ENCODE results near the gene TMEM231.

The TMEM231 gene

GRCh38 chr16:75529056-75529905 is 26.8 kb downstream of the TMEM231 start:
- DNase-seq, result no peak

- no peak for DNase-seq
Observed at GRCh38 chr16:75527825-75528299, 28.2 kb downstream of the TMEM231 start.

DNA sequence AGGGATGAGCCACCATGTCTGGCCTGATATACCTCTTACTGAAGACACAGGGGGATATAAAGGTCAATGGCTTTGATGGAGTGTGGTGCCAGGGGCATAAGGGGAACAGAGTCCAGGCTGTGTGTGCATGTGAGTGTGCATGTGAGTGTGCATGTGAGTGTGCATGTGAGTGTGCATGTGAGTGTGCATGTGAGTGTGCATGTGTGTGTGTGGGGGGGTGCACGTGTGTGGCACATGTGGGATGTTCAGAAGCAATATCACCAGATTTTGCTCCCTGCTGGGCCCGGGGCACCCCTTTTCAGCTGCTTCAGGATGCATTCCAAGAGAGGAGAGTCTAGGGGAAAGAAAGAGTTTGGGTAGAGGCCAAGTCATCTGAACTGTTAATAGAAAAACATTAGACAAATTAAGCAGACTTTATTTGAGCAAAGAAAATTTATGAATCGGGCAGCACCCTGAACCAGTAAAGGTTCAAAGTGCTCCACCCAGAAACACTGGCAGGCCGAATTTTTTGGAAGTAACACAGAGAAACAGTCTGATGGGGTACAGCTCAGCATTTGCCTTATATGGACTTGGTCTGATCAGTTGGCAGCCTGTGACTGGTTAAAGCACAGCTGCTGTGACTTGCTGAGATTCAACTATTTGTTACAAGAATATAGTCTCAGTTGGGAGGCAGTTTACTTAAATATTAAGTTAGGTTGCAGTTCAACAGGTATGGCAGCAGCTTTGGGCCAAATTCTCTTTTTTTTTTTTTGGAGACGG is 29.8 kb downstream of the TMEM231 start:
- no peak for DNase-seq

- no peak for DNase-seq
Observed at GRCh38 chr16:75519175-75519574, 36.9 kb downstream of the TMEM231 start.

DNA sequence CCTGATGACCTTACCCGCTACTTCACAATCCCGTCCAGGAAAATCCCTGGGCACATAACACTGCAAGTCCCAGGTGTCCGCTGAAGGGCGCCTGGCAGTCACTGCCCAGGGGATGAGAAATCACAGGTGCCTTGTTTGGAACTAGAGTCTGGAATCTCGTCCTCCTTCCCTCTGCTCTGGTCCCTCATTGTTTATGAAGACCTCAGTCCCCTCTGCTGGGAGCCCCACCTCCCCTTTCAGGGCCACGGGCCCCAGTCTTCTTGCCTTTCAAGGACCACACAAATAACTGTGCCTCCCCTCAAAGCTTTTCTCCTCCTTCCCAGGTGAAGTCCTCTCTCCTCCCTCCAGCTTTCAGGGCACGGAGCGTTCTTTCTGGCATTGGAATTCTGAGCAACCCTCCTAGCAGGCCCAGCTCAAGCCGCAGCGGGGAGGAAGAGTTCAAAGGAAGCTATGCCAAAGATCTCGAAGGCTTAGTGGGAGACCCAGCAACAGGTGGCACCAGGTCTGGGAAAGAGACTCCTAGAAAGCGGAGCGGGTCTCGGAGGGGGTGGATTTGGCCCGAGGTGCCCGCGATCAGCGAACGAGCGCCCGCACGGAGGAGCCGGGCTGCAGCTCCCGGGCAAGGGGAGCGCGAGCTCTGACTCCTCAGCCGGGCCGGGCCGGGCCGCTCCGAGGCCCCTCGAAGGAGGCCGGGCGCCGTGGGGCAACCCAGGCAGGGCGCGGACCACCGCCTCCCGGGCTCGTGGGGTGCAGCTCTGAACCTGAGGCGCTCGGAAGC is 39.7 kb downstream of the TMEM231 start:
- peak; percentile 48 for DNase-seq

DNA sequence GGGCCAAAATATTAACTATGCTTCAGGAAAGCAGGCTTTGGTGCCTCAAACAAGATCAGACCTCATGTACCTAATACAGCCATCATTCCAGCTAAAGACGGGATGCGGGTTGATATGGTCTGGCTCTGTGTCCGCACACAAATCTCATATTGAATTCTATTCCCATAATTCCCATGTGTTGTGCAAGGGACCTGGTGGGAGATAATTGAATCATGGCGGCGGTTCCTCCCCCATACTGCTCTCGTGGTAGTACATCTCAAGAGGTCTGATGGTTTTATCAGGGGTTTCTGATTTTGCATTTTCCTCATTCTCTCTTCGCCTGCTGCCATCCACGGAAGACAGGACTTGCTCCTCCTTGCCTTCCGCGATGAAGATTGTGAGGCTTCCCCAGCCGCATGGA is 41.8 kb downstream of the TMEM231 start:
- DNase-seq, result no peak

DNA sequence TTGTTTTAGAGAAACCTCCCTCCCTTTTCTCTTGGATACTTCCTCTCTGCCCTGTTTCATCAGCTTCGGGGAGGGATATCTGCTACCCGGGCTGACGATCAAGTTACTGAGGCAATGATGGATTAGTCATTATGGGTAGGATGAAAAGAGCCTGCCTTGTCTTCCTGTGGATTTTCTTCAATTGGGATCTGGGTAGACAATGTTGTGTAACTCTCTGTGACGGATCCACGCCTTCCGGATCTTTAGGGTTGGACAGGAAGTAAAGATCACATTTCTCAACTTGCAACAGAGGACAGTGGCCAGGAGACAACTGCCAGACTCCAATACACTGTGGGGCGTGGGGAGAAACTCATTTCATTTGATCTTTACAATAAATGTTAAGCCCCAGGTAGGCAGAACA is 49.5 kb downstream of the TMEM231 start:
- DNase-seq, result no peak

DNA sequence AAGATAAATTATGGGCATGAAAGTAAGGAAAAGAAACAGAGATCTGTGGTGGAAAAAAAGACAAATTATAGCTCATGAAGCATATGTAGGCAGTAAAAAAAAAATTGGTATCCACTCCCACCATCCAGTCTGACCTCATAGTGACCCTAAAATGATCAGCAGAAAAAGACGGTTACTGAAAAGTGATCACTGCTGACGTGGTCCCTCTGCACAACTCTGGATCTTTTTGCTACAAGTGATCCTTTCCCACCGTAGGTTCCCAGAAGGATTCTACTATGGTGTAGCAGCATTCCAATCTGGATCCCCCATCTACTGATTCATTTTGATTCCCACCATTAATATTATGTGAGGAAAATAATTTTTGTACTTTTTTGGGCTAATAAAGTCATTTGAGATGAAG is 49.9 kb downstream of the TMEM231 start:
- no peak for DNase-seq

DNA sequence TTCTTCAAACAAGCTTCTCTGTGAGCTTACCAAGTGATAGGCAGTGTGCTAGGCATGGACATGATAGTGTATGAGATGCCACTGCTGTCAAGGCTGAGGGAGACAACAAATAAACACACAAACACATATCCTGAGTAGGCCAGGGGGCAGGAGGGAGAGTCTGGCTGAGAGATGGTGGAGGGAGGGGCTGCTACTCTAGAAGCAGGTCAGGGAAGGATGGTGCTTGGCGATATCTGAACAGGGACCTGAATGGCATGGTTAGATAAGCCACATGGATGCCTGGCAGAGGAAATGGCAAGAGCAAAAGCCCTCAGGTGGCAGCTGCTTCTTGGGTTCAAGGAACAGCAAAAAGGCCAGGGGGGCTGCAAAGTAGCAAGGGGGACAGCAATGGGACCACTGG is 52.3 kb downstream of the TMEM231 start:
- DNase-seq, result no peak

DNA sequence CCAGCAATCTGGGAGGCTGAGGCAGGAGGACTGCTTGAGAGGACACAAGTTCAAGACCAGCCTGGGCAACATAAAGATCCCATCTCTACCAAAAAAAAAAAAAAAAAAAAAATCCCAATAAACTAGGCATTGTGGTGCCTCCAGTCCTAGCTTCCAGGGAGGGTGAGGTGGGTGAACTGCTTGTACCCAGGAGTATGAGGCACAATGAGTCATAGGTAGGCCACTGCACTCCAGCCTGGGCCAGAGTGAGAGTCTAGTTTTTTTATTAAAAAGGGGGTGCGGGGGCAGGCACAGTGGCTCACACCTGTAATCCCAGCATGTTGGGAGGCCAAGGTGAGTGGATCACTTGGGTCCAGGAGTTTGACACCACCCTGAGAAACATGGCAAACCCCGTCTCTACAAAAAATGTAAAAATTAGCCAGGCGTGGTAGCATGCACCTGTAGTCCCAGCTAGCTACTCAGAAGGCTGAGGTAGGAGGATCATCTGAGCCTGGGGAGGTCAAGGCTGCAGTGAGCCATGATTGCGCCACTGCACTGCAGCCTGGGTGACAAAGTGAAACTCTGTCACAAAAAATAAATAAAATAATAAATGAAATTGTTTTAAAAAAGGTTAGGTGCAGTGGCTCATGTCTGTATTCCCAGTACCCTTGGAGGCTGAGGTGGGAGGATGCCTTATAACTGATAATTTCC is 53.0 kb downstream of the TMEM231 start:
- DNase-seq, result no peak

- peak; percentile 78 for DNase-seq
Observed at GRCh38 chr16:75501820-75502219, 54.2 kb downstream of the TMEM231 start.

GRCh38 chr16:75501359-75501758 is 54.7 kb downstream of the TMEM231 start:
- no peak for DNase-seq

DNA sequence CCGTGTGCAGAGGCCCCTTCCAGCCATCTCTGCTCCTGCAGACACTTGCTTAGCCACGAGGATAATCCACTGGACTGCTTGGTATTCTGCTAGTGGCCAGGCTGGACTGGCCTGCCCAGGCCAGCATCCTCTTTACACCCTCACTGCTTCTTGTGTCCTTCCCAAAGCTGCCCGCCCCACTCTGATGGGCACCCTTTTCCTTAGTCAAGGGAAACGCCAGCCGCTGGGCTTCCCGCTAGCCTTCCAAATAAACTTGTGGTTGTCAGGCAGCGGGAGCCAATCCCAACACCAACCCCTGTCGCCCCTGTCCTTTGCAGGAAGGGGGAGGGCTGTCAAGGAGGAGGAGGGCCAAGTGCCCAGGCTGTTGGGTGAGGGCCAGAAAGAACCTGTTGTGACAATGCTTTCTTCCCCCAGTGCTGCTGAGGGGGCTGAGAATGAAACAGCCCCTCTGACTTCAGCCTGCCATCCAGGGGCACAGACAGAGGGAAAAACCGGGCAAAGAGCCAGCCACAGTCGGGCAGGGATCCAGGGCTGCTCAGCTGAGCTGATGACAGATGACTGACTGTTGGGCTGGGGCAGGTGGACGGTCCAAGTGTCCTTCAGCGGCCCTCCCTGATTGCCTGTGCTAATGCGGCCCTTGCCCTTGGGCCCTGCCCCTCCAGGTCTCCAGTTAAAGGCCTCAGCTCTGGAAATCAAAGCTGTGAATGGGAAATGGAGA is 57.3 kb downstream of the TMEM231 start:
- DNase-seq, result peak; percentile 80

- no peak for DNase-seq
Observed at GRCh38 chr16:75497558-75497957, 58.5 kb downstream of the TMEM231 start.

DNA sequence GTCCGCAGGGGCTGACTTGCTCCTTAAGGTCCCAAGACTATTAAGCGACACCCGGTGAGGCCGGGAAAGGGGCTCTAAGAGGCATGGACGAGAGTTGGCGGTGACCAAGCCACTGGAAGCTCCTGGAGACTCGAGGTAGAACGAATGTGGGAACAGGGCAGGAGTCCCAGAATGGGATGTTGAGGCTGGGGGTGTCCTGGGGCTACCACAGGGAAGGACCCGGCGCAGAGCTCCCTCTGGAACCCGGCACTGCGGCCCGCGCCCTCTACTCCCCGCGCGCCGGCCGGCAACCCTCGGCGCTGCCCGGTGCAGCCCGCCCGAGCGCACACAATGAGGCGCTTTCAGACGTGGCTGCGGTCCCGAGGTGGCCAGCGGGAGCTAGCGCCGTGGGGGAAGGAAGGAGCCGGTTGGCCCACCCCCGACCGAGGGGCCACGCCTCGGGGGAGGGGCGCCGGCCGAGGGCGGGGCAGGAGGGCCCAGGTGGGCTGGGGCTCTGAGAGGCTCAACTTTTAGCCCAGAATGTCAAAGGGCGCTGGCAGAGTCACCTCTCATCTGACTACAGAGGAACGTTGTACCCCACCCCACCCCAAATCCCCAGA is 60.9 kb downstream of the TMEM231 start, which contains the start of gene CHST6:
CHST6 (minus strand) TSS at position 366 of the 599 bp plus-strand sequence. CDS start 15,613 bp downstream, outside the sequence.
- DNase-seq, result peak; percentile 79

GRCh38 chr16:75494661-75495075 is 61.4 kb downstream of the TMEM231 start:
- peak; percentile 47 for DNase-seq

DNA sequence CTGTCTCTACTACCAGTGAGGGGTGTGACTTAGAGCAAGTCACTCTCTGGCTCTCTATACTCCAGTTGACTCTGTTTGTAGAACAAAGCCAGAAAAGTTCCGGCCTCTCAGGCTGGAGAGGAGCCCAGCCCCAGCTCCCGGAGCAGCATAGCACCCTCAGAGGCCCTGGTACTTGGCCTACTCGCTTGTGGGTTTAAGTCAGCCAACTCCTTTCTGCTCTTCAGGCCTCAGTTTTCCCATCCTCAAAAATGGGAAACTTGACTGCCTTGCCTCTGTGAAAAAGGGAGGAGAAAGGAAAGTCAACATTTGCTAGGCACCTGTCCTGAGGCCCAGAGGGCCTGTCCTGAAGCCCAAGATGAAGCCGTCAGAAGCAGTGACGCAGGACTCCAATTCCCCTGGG is 61.9 kb downstream of the TMEM231 start:
- DNase-seq, result no peak

DNA sequence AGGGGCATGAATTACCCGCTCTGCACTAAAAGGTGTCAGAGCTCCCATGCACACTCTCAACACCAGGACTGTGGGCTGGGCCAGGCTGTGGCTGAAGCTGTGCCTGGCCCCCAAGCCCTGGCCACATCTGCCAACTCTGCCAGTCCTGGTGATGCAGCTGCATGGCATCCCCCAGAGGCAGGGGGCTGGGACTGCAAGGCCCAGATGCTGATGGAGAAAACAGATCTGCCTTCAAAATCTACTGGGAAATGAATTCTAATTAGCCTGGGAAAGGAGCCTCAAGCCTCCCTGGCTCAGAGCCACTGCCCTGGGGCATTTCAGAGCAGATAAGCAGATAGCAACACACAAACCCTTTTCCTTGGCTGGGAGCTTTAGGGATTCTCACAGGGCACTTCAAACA is 64.2 kb downstream of the TMEM231 start:
- DNase-seq, result no peak

DNA sequence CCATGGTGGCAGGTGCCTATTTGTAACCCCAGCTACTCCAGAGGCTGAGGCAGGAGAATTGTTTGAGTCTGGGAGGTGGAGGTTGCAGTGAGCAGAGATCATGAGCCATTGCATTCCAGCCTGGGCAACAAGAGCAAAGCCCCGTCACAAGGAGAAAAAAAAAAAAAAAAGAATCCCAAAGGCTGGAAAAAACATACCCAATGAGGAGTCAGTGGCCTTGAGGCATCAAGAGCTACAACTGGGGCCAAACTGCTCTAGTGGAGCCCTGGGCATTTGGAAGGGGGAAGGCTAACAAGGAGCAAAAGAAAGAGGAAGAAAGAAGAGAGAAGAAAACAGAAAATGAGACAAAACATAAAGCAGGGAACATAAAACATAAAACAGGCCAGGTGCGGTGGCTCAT is 67.7 kb downstream of the TMEM231 start:
- no peak for DNase-seq

Data from left hindlimb (tissue), 1 donor.